Mucosa of descending colon (tissue), 3 donors: ENCODE results near the gene CCNG2. TPM values are rescaled to one million over a fixed set of nuclear protein-coding genes. Genes with fewer than 3 reads are reported as not detected.

Experiments
- ATAC-seq: fragments of 200-7000 bp; cut with Tn5 transposase; one replicate; pipeline ENCODE4 v1.9.1; 2020; ENCODE audit warnings: mild to moderate bottlenecking, moderate library complexity
- DNase-seq, 3 donors: peaks; one replicate each; pipeline ENCODE4 v3.0.0-alpha.2; 2020
- H3K36me3 ChIP-seq: fragments of 200-600 bp; one replicate; pipeline ENCODE4 v1.8.0; 2021; ENCODE audit warnings: low read depth, mild to moderate bottlenecking
- H3K4me1 ChIP-seq: fragments of 200-600 bp; one replicate; pipeline ENCODE4 v1.8.0; 2021; ENCODE audit warnings: low read depth, mild to moderate bottlenecking
- H3K4me3 ChIP-seq: fragments of 200-600 bp; one replicate; pipeline ENCODE4 v1.8.0; 2021; ENCODE audit warnings: mild to moderate bottlenecking
- H3K9me3 ChIP-seq: fragments of 200-600 bp; one replicate; pipeline ENCODE4 v1.8.0; 2021; ENCODE audit warnings: mild to moderate bottlenecking
- CTCF ChIP-seq: fragments of 200-600 bp; IDR thresholded peaks from one replicate; pipeline ENCODE4 v1.8.0; 2022; ENCODE audit warnings: antibody characterized with exemption, mild to moderate bottlenecking
- intact Hi-C, 2 donors: fragments of 100-400 bp; cut with DNase I in 1 of 2; cut with micrococcal nuclease in 1 of 2; formaldehyde crosslinking; loops; one replicate each; pipeline versions ENCODE4 v1.11.0 to v1.11.1; 2022; cut with DNase I, micrococcal nuclease
- total RNA-seq, 3 donors: library from RNA; stranded (reverse); fragmentation: NEBNext Ultra II Directional in 2 of 3; extraction: Animal tissue kit (Norgen Biotek cat#: 25700) in 2 of 3; gene quantifications; one replicate each; pipeline versions ENCODE4 v1.2.1 to v1.2.4, GENCODE V29; 2021 to 2023
- donor health status: DM: no; HTN: no; CAD: no; lungs with moderate emphysema.
- donor health status: DM: no; HTN: no; CAD: no.
- donor health status: DM: no; HTN: yes; CAD: no.

Gene CCNG2
- total RNA-seq, 3 donors from 2014 or later: 36.1 to 86.5 (median 64.8) TPM

GRCh38 chr4:77187322-77187721, 30.3 kb downstream of the CCNG2 start:
- ATAC-seq (no peak), DNase-seq (no peak)
- no peaks in the 10 kb centered on the region for H3K36me3 ChIP-seq
- TF ChIP-seq CTCF: no peak
- H3K9me3 ChIP-seq: no peaks in the 10 kb centered on the region
- intact Hi-C loops: no loop called here
- no peaks in the 10 kb centered on the region for H3K4me1 ChIP-seq
- H3K4me3 ChIP-seq: no peak overlapping the region

- TF ChIP-seq CTCF: no peak
- H3K36me3 ChIP-seq: no peaks in the 10 kb centered on the region
- H3K4me1 ChIP-seq: no peaks in the 10 kb centered on the region
- no peaks in the 10 kb centered on the region for H3K9me3 ChIP-seq
- H3K4me3 ChIP-seq: no peak overlapping the region
- intact Hi-C loops: no loop called here
- no peak for ATAC-seq
- DNase-seq: no peak
Measured at GRCh38 chr4:77188498-77189220, 31.7 kb downstream of the CCNG2 start.

- H3K4me3 ChIP-seq: no peak overlapping the region
- ATAC-seq (no peak), DNase-seq (no peak)
- no peaks in the 10 kb centered on the region for H3K36me3 ChIP-seq
- no peaks in the 10 kb centered on the region for H3K9me3 ChIP-seq
- no peaks in the 10 kb centered on the region for H3K4me1 ChIP-seq
- intact Hi-C loops: no loop called here
- TF ChIP-seq CTCF: no peak
Measured at GRCh38 chr4:77189412-77189811, 32.4 kb downstream of the CCNG2 start.

GRCh38 chr4:77190053-77190452, 33.0 kb downstream of the CCNG2 start:
- DNase-seq: no peak
- Histone ChIP-seq H3K4me1 (no peaks in the 10 kb centered on the region), H3K9me3 (no peaks in the 10 kb centered on the region), H3K36me3 (no peaks in the 10 kb centered on the region), H3K4me3 (no peak overlapping the region)
- ATAC-seq: no peak
- intact Hi-C loops: no loop called here
- no peak for TF ChIP-seq CTCF

GRCh38 chr4:77193046-77193445, 36.0 kb downstream of the CCNG2 start:
- TF ChIP-seq CTCF: no peak
- intact Hi-C loops: no loop called here
- no peaks in the 10 kb centered on the region for H3K36me3 ChIP-seq
- no peaks in the 10 kb centered on the region for H3K4me1 ChIP-seq
- ATAC-seq: no peak
- DNase-seq: no peak
- H3K4me3 ChIP-seq: no peak overlapping the region
- H3K9me3 ChIP-seq: no peaks in the 10 kb centered on the region
